GM18867 (cell line): ENCODE measurements around the gene KIF3B.
"Not testable (repeated sequence)": the region's sequence is repeated elsewhere in the genome, so short reads cannot be mapped to it uniquely, and the experiment has no call there.

Experiments used
- ATAC-seq: cut with Tn5 transposase; IDR thresholded peaks from one replicate; pipeline ENCODE4 v1.9.1; 2021; ENCODE audit warnings: mild to moderate bottlenecking, moderate library complexity; ENCODE audit not compliant: unreplicated experiment

KIF3B gene

GRCh38 chr20:32292548-32292947 is 15.1 kb downstream of the KIF3B start:
- ATAC-seq, result no peak

- no peak for ATAC-seq
These were observed 16.6 kb downstream of the KIF3B start for GRCh38 chr20:32294071-32294470.

DNA sequence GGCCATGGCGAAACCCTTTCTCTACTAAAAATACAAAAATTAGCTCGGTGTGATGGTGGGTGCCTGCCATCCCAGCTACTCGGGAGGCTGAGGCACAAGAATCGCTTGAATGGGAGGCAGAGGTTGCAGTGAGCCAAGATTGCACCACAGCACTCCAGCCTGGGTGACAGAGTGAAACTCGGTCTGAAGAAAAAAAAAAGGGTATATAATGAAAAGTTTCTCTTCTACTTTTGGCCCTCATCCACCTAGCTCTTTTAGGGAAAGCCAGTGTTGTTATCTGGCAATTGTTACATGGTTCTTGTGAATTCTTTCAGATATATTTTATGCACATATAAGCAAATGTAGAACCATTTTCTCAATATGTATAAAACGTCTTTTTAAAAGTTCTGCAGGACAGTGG is 19.0 kb downstream of the KIF3B start:
- no peak for ATAC-seq

GRCh38 chr20:32296819-32297420 is 19.5 kb downstream of the KIF3B start:
- no peak for ATAC-seq

- ATAC-seq, result no peak
These were observed 20.0 kb downstream of the KIF3B start for GRCh38 chr20:32297439-32297838.

GRCh38 chr20:32300647-32301046 is 23.2 kb downstream of the KIF3B start:
- no peak for ATAC-seq

DNA sequence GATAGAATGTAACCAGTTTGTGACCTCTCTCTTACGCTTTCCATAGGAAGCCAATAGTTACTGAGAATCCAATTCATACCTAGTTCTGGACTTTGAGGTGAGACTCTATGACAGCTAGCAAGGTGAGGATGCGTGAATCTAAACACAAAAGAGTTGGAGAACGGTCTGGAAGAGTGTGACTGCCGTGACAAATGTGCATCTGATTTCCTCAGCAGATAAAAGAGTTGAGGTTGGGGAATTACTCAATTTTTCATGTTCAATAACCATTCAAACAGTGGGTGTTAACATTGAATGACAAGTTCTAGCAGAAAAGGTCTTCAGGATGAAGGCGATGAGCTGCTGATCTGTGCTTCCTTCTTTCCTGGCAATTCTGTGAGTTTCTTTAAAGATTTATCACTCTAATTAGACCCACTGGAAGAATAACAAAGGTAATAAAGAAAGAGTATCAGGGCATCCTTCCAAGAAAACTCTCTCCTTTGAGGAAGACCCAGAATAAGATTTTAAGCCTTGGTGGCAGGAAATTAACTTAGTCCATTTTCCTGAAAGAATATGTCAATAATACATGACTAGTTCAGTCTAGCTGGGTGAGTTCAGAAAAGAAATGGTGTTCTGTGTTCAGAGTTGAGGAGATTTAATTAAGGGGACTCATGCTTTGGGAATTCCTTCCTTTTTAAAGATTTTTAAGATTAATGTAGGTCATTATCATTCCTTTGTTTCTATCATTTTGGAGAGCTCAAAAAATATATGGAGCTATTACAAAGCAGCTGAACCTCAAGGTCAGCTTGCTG is 24.5 kb downstream of the KIF3B start:
- ATAC-seq, result no peak

DNA sequence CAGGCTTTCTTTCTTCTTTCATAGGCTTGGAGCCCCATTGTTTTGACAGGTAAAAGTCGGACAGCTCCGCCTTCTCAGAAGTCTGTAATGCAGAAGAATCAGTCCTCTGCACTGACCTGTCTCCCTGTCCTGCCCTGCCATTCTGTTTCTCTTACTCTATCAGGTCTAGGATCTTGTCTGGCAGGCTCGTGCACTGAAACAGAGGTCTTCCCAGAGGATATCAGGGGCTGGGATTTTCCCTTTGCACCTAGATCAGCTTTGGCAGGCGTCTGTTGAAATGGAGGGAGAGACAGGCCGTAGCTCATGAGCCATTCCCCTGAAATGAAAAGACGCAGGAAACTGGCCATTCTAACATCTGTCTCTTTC is 25.0 kb downstream of the KIF3B start:
- ATAC-seq, result no peak

GRCh38 chr20:32304131-32304746 is 26.8 kb downstream of the KIF3B start:
- no peak for ATAC-seq

DNA sequence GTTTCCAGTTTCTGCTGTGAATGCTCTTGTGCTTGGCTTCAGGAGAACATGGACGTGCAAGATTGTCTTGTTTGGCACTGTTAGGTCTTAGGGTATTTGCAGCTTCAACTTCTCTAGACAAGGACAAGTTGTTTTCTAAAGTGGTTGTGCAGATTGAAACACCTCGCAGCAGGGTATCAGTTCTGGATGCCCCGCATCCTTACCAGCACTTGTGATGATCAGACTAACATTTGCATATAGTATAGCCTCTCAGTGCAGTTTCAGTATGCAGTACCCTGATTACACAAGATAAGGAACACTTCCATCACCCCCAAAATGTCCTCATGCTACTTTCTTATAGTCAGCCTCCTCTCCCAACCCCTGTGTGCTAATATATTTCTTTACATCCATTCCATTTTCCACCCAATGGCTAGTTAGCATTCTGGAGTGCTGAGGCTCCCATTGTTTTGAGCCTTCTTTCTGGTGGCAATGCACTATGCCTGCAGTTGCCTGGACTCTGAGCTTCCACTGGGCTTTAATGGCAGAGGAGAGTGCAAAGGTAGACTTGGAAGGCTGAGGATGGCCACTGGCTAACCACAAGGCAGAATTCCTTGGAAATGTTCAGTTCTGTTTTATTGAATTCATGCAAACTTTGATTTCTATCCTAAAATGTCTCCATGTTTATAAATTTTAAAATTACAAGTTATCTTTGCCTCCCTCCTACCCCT is 35.4 kb downstream of the KIF3B start:
- no peak for ATAC-seq

DNA sequence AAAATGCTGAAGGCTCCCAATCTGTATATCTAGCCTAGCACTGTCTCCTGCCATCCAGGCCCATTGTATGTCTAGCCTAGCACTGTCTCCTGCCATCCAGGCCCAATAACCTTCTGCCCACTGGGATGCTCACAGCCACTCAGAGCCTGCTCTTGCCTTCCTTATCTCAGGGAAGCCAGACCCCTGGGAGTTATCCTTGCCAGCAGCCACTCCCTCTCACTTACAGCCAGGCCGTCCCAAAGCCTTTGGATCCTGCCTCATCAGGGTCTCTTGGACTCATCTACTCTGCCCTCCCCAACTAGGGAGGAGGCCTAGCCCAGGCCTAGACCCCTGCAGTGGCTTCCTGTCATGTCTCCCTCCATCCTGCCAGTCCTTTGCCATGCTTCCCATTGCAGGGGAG is 37.3 kb downstream of the KIF3B start:
- no peak for ATAC-seq

DNA sequence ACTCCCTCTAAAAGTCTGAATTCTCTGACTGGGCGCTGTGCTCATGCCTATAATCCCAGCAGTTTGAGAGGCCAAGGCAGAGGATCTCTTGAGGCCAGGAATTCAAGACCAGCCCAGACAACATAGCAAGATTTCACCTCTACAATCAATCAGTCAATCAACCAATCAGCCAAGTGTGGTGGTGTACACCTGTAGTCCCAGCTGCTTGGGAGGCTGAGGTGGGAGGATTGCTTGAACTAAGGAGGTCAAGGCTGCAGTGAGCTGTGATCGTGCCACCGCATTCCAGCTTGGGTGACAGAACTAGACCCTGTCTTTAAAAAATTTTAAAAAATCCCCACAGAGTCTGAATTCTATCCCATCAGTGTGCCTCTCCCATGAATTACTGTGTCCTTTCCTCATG is 37.9 kb downstream of the KIF3B start:
- ATAC-seq, result no peak

- no peak for ATAC-seq
These were observed 38.4 kb downstream of the KIF3B start for GRCh38 chr20:32315891-32316290.

- ATAC-seq, result no peak
These were observed 39.2 kb downstream of the KIF3B start for GRCh38 chr20:32316667-32317066.

- ATAC-seq, result no peak
These were observed 41.6 kb downstream of the KIF3B start for GRCh38 chr20:32319100-32319499.

DNA sequence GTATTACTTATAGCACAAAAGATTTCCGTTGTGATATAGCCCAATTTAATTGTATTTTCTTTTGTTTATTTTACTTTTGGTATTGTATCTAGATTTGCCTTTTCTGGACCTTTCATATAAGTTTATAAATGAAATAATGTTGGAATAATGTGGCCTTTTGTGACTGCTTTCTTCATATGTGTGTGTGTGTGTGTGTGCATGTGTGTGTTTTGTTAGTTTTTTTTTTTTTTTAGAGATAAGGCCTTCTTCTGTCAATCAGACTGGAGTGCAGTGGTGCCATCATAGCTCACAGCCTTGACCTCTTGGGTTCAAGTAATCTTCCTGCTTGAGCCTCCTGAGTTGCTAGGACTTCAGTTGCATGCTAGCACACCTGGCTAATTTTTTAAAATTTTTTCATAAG is 42.9 kb downstream of the KIF3B start:
- ATAC-seq, result no peak

DNA sequence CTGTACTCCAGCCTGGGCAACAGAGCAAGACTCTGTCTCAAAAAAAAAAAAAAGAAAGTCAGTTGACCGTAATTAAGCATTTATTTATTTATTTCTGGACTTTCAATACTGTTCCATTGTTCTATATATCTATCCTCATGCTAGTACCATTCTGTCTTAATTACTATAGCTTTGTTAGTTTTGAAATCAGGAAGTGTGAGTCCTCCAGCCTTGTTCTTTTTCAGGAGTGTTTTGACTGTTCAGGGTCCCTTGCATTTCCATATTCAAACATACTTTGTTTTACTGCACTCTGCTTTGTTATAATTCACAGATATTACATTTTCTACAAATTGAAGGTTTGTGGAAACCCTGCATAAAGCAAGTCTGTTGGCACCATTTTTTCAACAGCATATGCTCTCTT is 43.9 kb downstream of the KIF3B start:
- no peak for ATAC-seq

DNA sequence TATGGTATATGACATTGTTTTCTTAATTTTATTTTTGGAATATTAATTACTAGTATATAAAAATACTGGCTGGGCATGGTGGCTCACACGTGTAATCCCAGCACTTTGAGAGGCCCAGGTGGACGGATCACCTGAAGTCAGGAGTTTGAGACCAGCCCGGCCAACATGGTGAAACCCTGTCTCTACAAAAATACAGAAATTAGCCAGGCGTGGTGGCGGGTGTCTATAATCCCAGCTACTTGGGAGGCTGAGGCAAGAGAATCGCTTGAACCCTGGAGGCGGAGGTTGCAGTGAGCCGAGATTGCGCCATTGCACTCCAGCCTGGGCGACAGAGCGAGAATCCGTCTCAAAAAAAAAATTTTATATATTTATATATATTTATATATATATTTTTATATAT is 44.8 kb downstream of the KIF3B start:
- ATAC-seq, result not testable (repeated sequence)

GRCh38 chr20:32323761-32324160 is 46.3 kb downstream of the KIF3B start:
- ATAC-seq, result not testable (repeated sequence)

DNA sequence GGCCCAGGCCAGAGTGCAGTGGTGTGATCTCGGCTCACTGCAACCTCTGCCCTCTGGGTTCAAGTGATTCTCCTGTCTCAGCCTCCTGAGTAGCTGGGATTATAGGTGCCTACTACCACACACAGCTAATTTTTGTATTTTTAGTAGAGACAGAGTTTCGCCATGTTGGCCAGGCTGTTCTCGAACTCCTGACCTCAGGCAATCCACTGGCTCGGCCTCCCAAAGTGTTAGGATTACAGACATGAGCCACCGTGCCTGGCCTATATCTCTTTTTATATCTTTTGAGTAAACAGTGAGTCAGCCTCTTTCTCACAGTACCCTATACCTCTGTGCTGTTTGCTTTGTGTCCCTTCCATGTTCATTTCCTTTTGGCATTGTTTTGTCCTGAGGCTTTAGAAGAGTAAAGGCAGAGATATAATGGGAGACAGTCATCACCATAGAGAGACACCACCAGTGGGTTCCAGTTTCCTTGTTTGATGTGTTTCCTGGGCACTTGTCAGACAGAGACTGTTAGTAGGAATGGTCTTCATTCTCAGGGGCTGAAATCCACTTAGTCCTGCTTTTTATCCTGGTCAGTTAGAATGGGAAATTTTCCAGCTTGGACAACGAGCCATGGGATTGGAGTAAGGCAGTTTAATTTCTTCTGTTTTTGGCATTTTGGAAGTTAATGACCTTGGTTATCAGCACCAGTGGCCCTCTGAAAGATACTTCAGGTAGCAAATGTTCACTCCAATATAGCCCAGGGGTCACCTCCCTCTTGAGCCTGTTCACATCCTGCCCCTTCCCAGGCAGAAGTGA is 48.5 kb downstream of the KIF3B start:
- ATAC-seq, result no peak

- ATAC-seq, result no peak
These were observed 49.0 kb downstream of the KIF3B start for GRCh38 chr20:32326504-32326845.
